Neural cell (in vitro differentiated cells): ENCODE data around the gene TNFSF9. TPM values are rescaled to one million over a fixed set of nuclear protein-coding genes. Genes with fewer than 3 reads are reported as not detected.

Experiments used
- polyA plus RNA-seq: library from polyadenylated mRNA; depleted of rRNA; stranded (reverse); fragments of >200 nt; gene quantifications from 2 replicates; pipeline ENCODE4 v1.2.3, GENCODE V29; 2014
- small RNA-seq, 3 experiments: library from RNA; depleted of rRNA; stranded (forward); fragments of <200 nt; gene quantifications; one replicate each; pipeline ENCODE3, GENCODE V24; 2012

The TNFSF9 gene
- polyA plus RNA-seq, 1 donor from 2014 or later = 1.3 TPM

Small RNA genes lying within 50 kb of the gene (small RNA-seq; reads per million reads assigned to genes)
- gene AC010503.2 (0 reads per million in 3 experiments), gene RF00019 (0 to 1.2 (median 0) reads per million in 3 experiments)

Other genes starting within 250 kb of the TNFSF9 start
- 0.62 TPM in 1 of 2 replicates, not detected in the other for gene ACER1, start 197.4 kb upstream of the TNFSF9 start, polyA plus RNA-seq
- gene CLPP, start 169.5 kb upstream of the TNFSF9 start, polyA plus RNA-seq = 79.9 and 97.8 TPM in 2 replicates
- 154 and 179 TPM in 2 replicates for gene ALKBH7, start 158.2 kb upstream of the TNFSF9 start, polyA plus RNA-seq
- gene PSPN, start 155.1 kb upstream of the TNFSF9 start, polyA plus RNA-seq = 1.5 and 2.4 TPM in 2 replicates
- 53.9 and 69.2 TPM in 2 replicates for gene GTF2F1, start 137.9 kb upstream of the TNFSF9 start, polyA plus RNA-seq
- 33.3 and 40.3 TPM in 2 replicates for gene KHSRP, start 106.2 kb upstream of the TNFSF9 start, polyA plus RNA-seq
- 3.8 and 4.2 TPM in 2 replicates for gene SLC25A41, start 97.3 kb upstream of the TNFSF9 start, polyA plus RNA-seq
- gene SLC25A23, start 71.2 kb upstream of the TNFSF9 start, polyA plus RNA-seq = 36.3 and 47.2 TPM in 2 replicates
- 0.43 TPM in 1 of 2 replicates, not detected in the other for gene CRB3, start 66.8 kb upstream of the TNFSF9 start, polyA plus RNA-seq
- 0.17 TPM in 1 of 2 replicates, not detected in the other for gene DENND1C, start 49.2 kb upstream of the TNFSF9 start, polyA plus RNA-seq
- 17.8 and 25.9 TPM in 2 replicates for gene TUBB4A, start 28.7 kb upstream of the TNFSF9 start, polyA plus RNA-seq
- not detected in 2 replicates for gene CD70, start 60.1 kb downstream of the TNFSF9 start, polyA plus RNA-seq
- not detected in 2 replicates for gene TNFSF14, start 139.1 kb downstream of the TNFSF9 start, polyA plus RNA-seq
- gene C3, start 189.6 kb downstream of the TNFSF9 start, polyA plus RNA-seq = not detected in 2 replicates
- gene GPR108, start 206.6 kb downstream of the TNFSF9 start, polyA plus RNA-seq = 24.6 and 44.5 TPM in 2 replicates
- 0.76 TPM in 2 replicates for gene TRIP10, start 208.7 kb downstream of the TNFSF9 start, polyA plus RNA-seq
- gene SH2D3A, start 236.4 kb downstream of the TNFSF9 start, polyA plus RNA-seq = 3.6 TPM in 1 of 2 replicates, not detected in the other
- gene VAV1, start 241.7 kb downstream of the TNFSF9 start, polyA plus RNA-seq = not detected in 2 replicates